HepG2 (cell line): Measurements from ENCODE around the gene LRRC45. TPM values are rescaled to one million over a fixed set of nuclear protein-coding genes. Genes with fewer than 3 reads are reported as not detected.
A peak's percentile ranks its signal among the peaks of the same experiment; 100 is the strongest.

ENCODE experiments used
- AKAP8 ChIP-seq: sonication (generic); formaldehyde crosslinking; IDR thresholded peaks from 2 replicates; pipeline ENCODE4 v1.5.1; 2020; ENCODE audit warnings: mild to moderate bottlenecking, missing genetic modification reagents
- BRCA1 ChIP-seq: sonication (generic); formaldehyde crosslinking; IDR thresholded peaks from 2 replicates; pipeline ENCODE4 v1.4.0; 2020; ENCODE audit warnings: missing genetic modification reagents
- CCAR2 ChIP-seq: fragments of 200-400 bp; formaldehyde crosslinking; optimal IDR thresholded peaks from 2 replicates; pipeline ENCODE3; 2018; ENCODE audit warnings: low read depth, mild to moderate bottlenecking, low read length, moderate library complexity
- CEBPB ChIP-seq: IDR thresholded peaks from 2 replicates; pipeline ENCODE4 v1.6.1; 2011; ENCODE audit warnings: low read depth, low read length, improper control_type of control experiment, borderline replicate concordance
- EEA1 ChIP-seq: sonication (generic); formaldehyde crosslinking; IDR thresholded peaks from 2 replicates; pipeline ENCODE4 v1.5.1; 2020; ENCODE audit warnings: mild to moderate bottlenecking, missing genetic modification reagents, borderline replicate concordance
- FOXA1 ChIP-seq, 2 experiments: fragments of 450-650 bp in 1 of 2; sonication (generic) in 1 of 2; formaldehyde crosslinking in 1 of 2; IDR thresholded peaks; 2 replicates each; pipeline versions ENCODE4 v1.4.0 to v1.6.1; 2016 to 2020; ENCODE audit warnings: missing genetic modification reagents in 1 of 2
- GATAD2A ChIP-seq: IDR thresholded peaks from 2 replicates; pipeline ENCODE4 v1.6.1; 2016
- MED13 ChIP-seq: sonication (generic); formaldehyde crosslinking; IDR thresholded peaks from 2 replicates; pipeline ENCODE4 v1.5.0; 2020; ENCODE audit warnings: missing genetic modification reagents
- SOX6 ChIP-seq, 2 experiments: fragments of 450-650 bp in 1 of 2; sonication (generic) in 1 of 2; formaldehyde crosslinking in 1 of 2; IDR thresholded peaks; 2 replicates each; pipeline versions ENCODE4 v1.4.0 to v1.6.1; 2017 to 2020; ENCODE audit warnings: antibody characterized with exemption in 1 of 2, mild to moderate bottlenecking in 1 of 2, missing genetic modification reagents in 1 of 2
- TARDBP ChIP-seq: sonication (generic); formaldehyde crosslinking; IDR thresholded peaks from 2 replicates; pipeline ENCODE4 v1.8.0; 2022; ENCODE audit warnings: mild to moderate bottlenecking, missing genetic modification reagents
- ZBTB2 ChIP-seq: sonication (generic); formaldehyde crosslinking; IDR thresholded peaks from 2 replicates; pipeline ENCODE4 v1.8.0; 2022; ENCODE audit warnings: low read depth, missing genetic modification reagents
- ZBTB42 ChIP-seq: sonication (generic); formaldehyde crosslinking; IDR thresholded peaks from 2 replicates; pipeline ENCODE4 v1.5.0; 2020; ENCODE audit warnings: mild to moderate bottlenecking, missing genetic modification reagents
- ZNF343 ChIP-seq: sonication (generic); formaldehyde crosslinking; IDR thresholded peaks from 2 replicates; pipeline ENCODE4 v1.4.0; 2020; ENCODE audit warnings: mild to moderate bottlenecking, missing genetic modification reagents
- ZNF430 ChIP-seq: sonication (generic); formaldehyde crosslinking; IDR thresholded peaks from 2 replicates; pipeline ENCODE4 v1.9.0; 2021; ENCODE audit warnings: mild to moderate bottlenecking, missing genetic modification reagents
- ZNF572 ChIP-seq: sonication (generic); formaldehyde crosslinking; IDR thresholded peaks from 2 replicates; pipeline ENCODE4 v1.5.1; 2020; ENCODE audit warnings: mild to moderate bottlenecking, missing genetic modification reagents
- ZNF670 ChIP-seq: sonication (generic); formaldehyde crosslinking; IDR thresholded peaks from 2 replicates; pipeline ENCODE4 v1.8.0; 2022; ENCODE audit warnings: mild to moderate bottlenecking, missing genetic modification reagents, borderline replicate concordance
- polyA plus RNA-seq, 8 experiments: library from polyadenylated mRNA; depleted of rRNA in 3 of 8; stranded (reverse) in 7 of 8; unstranded in 1 of 8; fragments of >200 nt; fragmentation: Illumina TruSeq in 4 of 8; extraction: Trizol in 4 of 8; gene quantifications; 2 replicates each; pipeline versions ENCODE4 v1.2.1 to v1.2.3, GENCODE V29; 2011 to 2016; ENCODE audit warnings: low read depth in 4 of 8, missing spikeins in 1 of 8, mixed read lengths in 1 of 8; ENCODE audit not compliant: insufficient read depth in 1 of 8
- total RNA-seq, 5 experiments: library from RNA; depleted of rRNA; stranded (reverse); fragments of >200 nt; fragmentation: Illumina TruSeq; extraction: Trizol; gene quantifications; 2 replicates each; pipeline ENCODE4 v1.2.3, GENCODE V29; 2016; ENCODE audit warnings: low read depth in 1 of 5
- TF ChIP-seq, protein P1 (sequence below): sonication (generic); formaldehyde crosslinking; IDR thresholded peaks from 2 replicates; pipeline ENCODE4 v1.4.0; 2020; ENCODE audit warnings: mild to moderate bottlenecking, missing genetic modification reagents
- TF ChIP-seq, protein P2 (sequence below): IDR thresholded peaks from 2 replicates; pipeline ENCODE4 v1.6.1; 2018; ENCODE audit warnings: missing genetic modification reagents, mild to moderate bottlenecking, missing compliant biosample characterization
- TF ChIP-seq, protein P3 (sequence below), 2 experiments: fragments of 450-650 bp in 1 of 2; sonication (generic) in 1 of 2; formaldehyde crosslinking; IDR thresholded peaks; 2 replicates each; pipeline versions ENCODE4 v1.5.0 to v1.8.0; 2020 to 2022; ENCODE audit warnings: mild to moderate bottlenecking in 1 of 2, missing genetic modification reagents in 1 of 2
- TF ChIP-seq, protein P4 (sequence below): IDR thresholded peaks from 2 replicates; pipeline ENCODE4 v1.6.1; 2016
- TF ChIP-seq, protein P5 (sequence below): IDR thresholded peaks from 2 replicates; pipeline ENCODE4 v1.6.1; 2016; ENCODE audit warnings: mild to moderate bottlenecking, missing biosample characterization, missing genetic modification reagents

The LRRC45 gene
- total and polyA plus RNA-seq, 2 of the 13 experiments (the other 11 are each of a cell fraction or from before 2014, with no cell fraction given), result 11.6 to 48.1 TPM

- TF ChIP-seq, protein P1, sequence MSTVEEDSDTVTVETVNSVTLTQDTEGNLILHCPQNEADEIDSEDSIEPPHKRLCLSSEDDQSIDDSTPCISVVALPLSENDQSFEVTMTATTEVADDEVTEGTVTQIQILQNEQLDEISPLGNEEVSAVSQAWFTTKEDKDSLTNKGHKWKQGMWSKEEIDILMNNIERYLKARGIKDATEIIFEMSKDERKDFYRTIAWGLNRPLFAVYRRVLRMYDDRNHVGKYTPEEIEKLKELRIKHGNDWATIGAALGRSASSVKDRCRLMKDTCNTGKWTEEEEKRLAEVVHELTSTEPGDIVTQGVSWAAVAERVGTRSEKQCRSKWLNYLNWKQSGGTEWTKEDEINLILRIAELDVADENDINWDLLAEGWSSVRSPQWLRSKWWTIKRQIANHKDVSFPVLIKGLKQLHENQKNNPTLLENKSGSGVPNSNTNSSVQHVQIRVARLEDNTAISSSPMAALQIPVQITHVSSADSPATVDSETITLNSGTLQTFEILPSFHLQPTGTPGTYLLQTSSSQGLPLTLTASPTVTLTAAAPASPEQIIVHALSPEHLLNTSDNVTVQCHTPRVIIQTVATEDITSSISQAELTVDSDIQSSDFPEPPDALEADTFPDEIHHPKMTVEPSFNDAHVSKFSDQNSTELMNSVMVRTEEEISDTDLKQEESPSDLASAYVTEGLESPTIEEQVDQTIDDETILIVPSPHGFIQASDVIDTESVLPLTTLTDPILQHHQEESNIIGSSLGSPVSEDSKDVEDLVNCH (CRISPR knock-in tag), result no peak
- TF ChIP-seq, protein P2, sequence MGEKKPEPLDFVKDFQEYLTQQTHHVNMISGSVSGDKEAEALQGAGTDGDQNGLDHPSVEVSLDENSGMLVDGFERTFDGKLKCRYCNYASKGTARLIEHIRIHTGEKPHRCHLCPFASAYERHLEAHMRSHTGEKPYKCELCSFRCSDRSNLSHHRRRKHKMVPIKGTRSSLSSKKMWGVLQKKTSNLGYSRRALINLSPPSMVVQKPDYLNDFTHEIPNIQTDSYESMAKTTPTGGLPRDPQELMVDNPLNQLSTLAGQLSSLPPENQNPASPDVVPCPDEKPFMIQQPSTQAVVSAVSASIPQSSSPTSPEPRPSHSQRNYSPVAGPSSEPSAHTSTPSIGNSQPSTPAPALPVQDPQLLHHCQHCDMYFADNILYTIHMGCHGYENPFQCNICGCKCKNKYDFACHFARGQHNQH (CRISPR knock-in tag), result peak; percentile 88
- 0 out of 2 replicates have a peak, but pooled peaks have one; percentile 40 for TF ChIP-seq MED13 (CRISPR knock-in tag)
- 0 out of 2 replicates have a peak, but pooled peaks have one; percentile 21 for TF ChIP-seq ZBTB2 (CRISPR knock-in tag)
- TF ChIP-seq CCAR2, result no peak
- peak; percentile 76; the same call in 1 of the 2 replicates for TF ChIP-seq ZNF430 (CRISPR knock-in tag)
- TF ChIP-seq EEA1 (CRISPR knock-in tag), result peak; percentile 96; the same call in 1 of the 2 replicates
- TF ChIP-seq, protein P3, sequence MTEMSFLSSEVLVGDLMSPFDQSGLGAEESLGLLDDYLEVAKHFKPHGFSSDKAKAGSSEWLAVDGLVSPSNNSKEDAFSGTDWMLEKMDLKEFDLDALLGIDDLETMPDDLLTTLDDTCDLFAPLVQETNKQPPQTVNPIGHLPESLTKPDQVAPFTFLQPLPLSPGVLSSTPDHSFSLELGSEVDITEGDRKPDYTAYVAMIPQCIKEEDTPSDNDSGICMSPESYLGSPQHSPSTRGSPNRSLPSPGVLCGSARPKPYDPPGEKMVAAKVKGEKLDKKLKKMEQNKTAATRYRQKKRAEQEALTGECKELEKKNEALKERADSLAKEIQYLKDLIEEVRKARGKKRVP (CRISPR knock-in tag; IDR thresholded peaks at IDR 0.05), result no peak
- no peak for TF ChIP-seq CEBPB
- peak; percentile 97 for TF ChIP-seq AKAP8 (CRISPR knock-in tag)
- TF ChIP-seq FOXA1 (IDR thresholded peaks at IDR 0.05), result no peak
- TF ChIP-seq FOXA1 (CRISPR knock-in tag; IDR thresholded peaks at IDR 0.05), result no peak; the same call in 1 of the 2 replicates
- TF ChIP-seq, protein P4, sequence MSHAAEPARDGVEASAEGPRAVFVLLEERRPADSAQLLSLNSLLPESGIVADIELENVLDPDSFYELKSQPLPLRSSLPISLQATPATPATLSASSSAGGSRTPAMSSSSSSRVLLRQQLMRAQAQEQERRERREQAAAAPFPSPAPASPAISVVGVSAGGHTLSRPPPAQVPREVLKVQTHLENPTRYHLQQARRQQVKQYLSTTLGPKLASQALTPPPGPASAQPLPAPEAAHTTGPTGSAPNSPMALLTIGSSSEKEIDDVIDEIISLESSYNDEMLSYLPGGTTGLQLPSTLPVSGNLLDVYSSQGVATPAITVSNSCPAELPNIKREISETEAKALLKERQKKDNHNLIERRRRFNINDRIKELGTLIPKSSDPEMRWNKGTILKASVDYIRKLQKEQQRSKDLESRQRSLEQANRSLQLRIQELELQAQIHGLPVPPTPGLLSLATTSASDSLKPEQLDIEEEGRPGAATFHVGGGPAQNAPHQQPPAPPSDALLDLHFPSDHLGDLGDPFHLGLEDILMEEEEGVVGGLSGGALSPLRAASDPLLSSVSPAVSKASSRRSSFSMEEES (CRISPR knock-in tag), result peak; percentile 21; the same call in 1 of the 2 replicates
- no peak for TF ChIP-seq BRCA1 (CRISPR knock-in tag)
- no peak for TF ChIP-seq SOX6 (IDR thresholded peaks at IDR 0.05)
- TF ChIP-seq SOX6 (CRISPR knock-in tag; IDR thresholded peaks at IDR 0.05), result peak; percentile 61
- 0 out of 2 replicates have a peak, but pooled peaks have one; percentile 51 for TF ChIP-seq ZBTB42 (CRISPR knock-in tag)
- no peak for TF ChIP-seq ZNF572
- no peak for TF ChIP-seq ZNF343 (CRISPR knock-in tag)
- no peak; the same call in none of the 2 replicates for TF ChIP-seq GATAD2A (CRISPR knock-in tag)
- TF ChIP-seq ZNF670, result peak; percentile 92
- TF ChIP-seq TARDBP, result peak; percentile 80; the same call in 1 of the 2 replicates
- TF ChIP-seq, protein P5, sequence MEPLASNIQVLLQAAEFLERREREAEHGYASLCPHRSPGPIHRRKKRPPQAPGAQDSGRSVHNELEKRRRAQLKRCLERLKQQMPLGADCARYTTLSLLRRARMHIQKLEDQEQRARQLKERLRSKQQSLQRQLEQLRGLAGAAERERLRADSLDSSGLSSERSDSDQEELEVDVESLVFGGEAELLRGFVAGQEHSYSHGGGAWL (CRISPR knock-in tag), result peak; percentile 91; the same call in 1 of the 2 replicates
These were observed 14.2 kb downstream of the LRRC45 start, which contains the start of gene DCXR (continued) for GRCh38 chr17:82037092-82037888.
